HEK293 (cell line): ENCODE results near the gene CDCP1.

ENCODE experiments used
- CTCF ChIA-PET: fragments of 350-600 bp; formaldehyde crosslinking; extraction: SDS; loops from one replicate; lab custom pipeline; 2021; ENCODE audit warnings: antibody characterized with exemption; lab: Yijun Ruan, JAX
- POLR2A ChIA-PET: fragments of 300-600 bp; formaldehyde crosslinking; extraction: SDS; loops from one replicate; lab custom pipeline; 2020; ENCODE audit warnings: antibody characterized with exemption, inconsistent platforms; lab: Yijun Ruan, JAX
- H3K27ac ChIP-seq: fragments of 200-500 bp; sonication (Bioruptor generic); 2 replicates; pipeline ENCODE4 v1.5.1; 2014; ENCODE audit warnings: low read depth, low read length, control low read depth, inconsistent platforms; ENCODE audit errors: extremely low read depth
- H3K36me3 ChIP-seq, 2 experiments: fragments of 200-500 bp in 1 of 2; sonication (Bioruptor generic) in 1 of 2; 1 replicate in 1 of 2; 2 replicates in 1 of 2; pipeline ENCODE4 v1.5.1; 2014 to 2017; ENCODE audit warnings: inconsistent platforms in 2 of 2, low read length in 2 of 2; ENCODE audit not compliant: control insufficient read depth in 2 of 2, insufficient read depth in 1 of 2
- H3K4me1 ChIP-seq: fragments of 200-500 bp; sonication (Bioruptor generic); 2 replicates; pipeline ENCODE4 v1.5.1; 2014; ENCODE audit warnings: mild to moderate bottlenecking, low read length, inconsistent platforms; ENCODE audit not compliant: control insufficient read depth, insufficient read depth
- H3K4me3 ChIP-seq: 2 replicates; pipeline ENCODE4 v1.5.1; 2011; ENCODE audit warnings: low read depth, mild to moderate bottlenecking, control low read depth, low read length, moderate library complexity
- H3K9me3 ChIP-seq: fragments of 200-500 bp; sonication (Bioruptor generic); 2 replicates; pipeline ENCODE4 v1.5.1; 2014; ENCODE audit warnings: low read depth, low read length, inconsistent platforms; ENCODE audit not compliant: control insufficient read depth, insufficient read depth
- PRDM10 ChIP-seq: fragments of 450-650 bp; formaldehyde crosslinking; IDR thresholded peaks from 2 replicates; pipeline ENCODE4 v1.5.1; 2016; ENCODE audit warnings: missing biosample characterization, missing genetic modification characterization
- SALL2 ChIP-seq: fragments of 450-650 bp; formaldehyde crosslinking; IDR thresholded peaks from 2 replicates; pipeline ENCODE4 v1.5.0; 2017; ENCODE audit warnings: missing biosample characterization, mild to moderate bottlenecking, missing genetic modification characterization, borderline replicate concordance
- SCRT1 ChIP-seq: fragments of 450-650 bp; formaldehyde crosslinking; IDR thresholded peaks from 2 replicates; pipeline ENCODE4 v1.5.1; 2016; ENCODE audit warnings: missing biosample characterization, missing genetic modification characterization, borderline replicate concordance
- SP7 ChIP-seq: fragments of 450-650 bp; formaldehyde crosslinking; IDR thresholded peaks from 2 replicates; pipeline ENCODE4 v1.5.1; 2016; ENCODE audit warnings: missing biosample characterization, missing genetic modification characterization
- ZNF133 ChIP-seq: fragments of 450-650 bp; formaldehyde crosslinking; IDR thresholded peaks from 2 replicates; pipeline ENCODE4 v1.5.1; 2016; ENCODE audit warnings: missing biosample characterization, missing genetic modification characterization
- ZNF175 ChIP-seq: fragments of 450-650 bp; formaldehyde crosslinking; IDR thresholded peaks from 2 replicates; pipeline ENCODE4 v1.5.1; 2016; ENCODE audit warnings: missing biosample characterization, missing genetic modification characterization
- ZNF280C ChIP-seq: fragments of 450-650 bp; formaldehyde crosslinking; IDR thresholded peaks from 2 replicates; pipeline ENCODE4 v1.5.1; 2016; ENCODE audit warnings: missing biosample characterization, missing genetic modification characterization
- ZNF354C ChIP-seq: fragments of 450-650 bp; formaldehyde crosslinking; IDR thresholded peaks from 2 replicates; pipeline ENCODE4 v1.5.1; 2016; ENCODE audit warnings: missing biosample characterization, missing genetic modification characterization, low read depth, borderline replicate concordance
- ZNF362 ChIP-seq: fragments of 450-650 bp; formaldehyde crosslinking; IDR thresholded peaks from 2 replicates; pipeline ENCODE4 v1.5.1; 2016; ENCODE audit warnings: missing biosample characterization, missing genetic modification characterization
- ZNF394 ChIP-seq: fragments of 450-650 bp; formaldehyde crosslinking; IDR thresholded peaks from 2 replicates; pipeline ENCODE4 v1.5.1; 2016; ENCODE audit warnings: missing biosample characterization, missing genetic modification characterization, mild to moderate bottlenecking, moderate library complexity, borderline replicate concordance
- ZNF664 ChIP-seq: fragments of 450-650 bp; formaldehyde crosslinking; IDR thresholded peaks from 2 replicates; pipeline ENCODE4 v1.5.1; 2016; ENCODE audit warnings: missing biosample characterization, missing genetic modification characterization
- ZNF670 ChIP-seq: fragments of 450-650 bp; formaldehyde crosslinking; IDR thresholded peaks from 2 replicates; pipeline ENCODE4 v1.5.1; 2016; ENCODE audit warnings: missing biosample characterization, missing genetic modification characterization, low read depth
- ZNF707 ChIP-seq: fragments of 450-650 bp; formaldehyde crosslinking; IDR thresholded peaks from 2 replicates; pipeline ENCODE4 v1.5.1; 2016; ENCODE audit warnings: missing biosample characterization, missing genetic modification characterization
- ZNF776 ChIP-seq: fragments of 450-650 bp; formaldehyde crosslinking; IDR thresholded peaks from 2 replicates; pipeline ENCODE4 v1.5.0; 2017; ENCODE audit warnings: missing biosample characterization, missing genetic modification characterization, borderline replicate concordance
- ZNF785 ChIP-seq: fragments of 450-650 bp; formaldehyde crosslinking; IDR thresholded peaks from 2 replicates; pipeline ENCODE4 v1.5.1; 2016; ENCODE audit warnings: missing biosample characterization, missing genetic modification characterization
- TF ChIP-seq, protein P1 (sequence below): fragments of 450-650 bp; formaldehyde crosslinking; IDR thresholded peaks from 2 replicates; pipeline ENCODE4 v1.5.0; 2017; ENCODE audit warnings: missing biosample characterization, missing genetic modification characterization, borderline replicate concordance
- TF ChIP-seq, protein P2 (sequence below): fragments of 450-650 bp; formaldehyde crosslinking; IDR thresholded peaks from 2 replicates; pipeline ENCODE4 v1.5.1; 2016; ENCODE audit warnings: missing biosample characterization, missing genetic modification characterization
- TF ChIP-seq, protein P3 (sequence below): fragments of 450-650 bp; IDR thresholded peaks from 2 replicates; pipeline ENCODE4 v1.5.1; 2018; ENCODE audit warnings: missing biosample characterization, missing genetic modification characterization
- TF ChIP-seq, protein P4 (sequence below): fragments of 450-650 bp; formaldehyde crosslinking; IDR thresholded peaks from 2 replicates; pipeline ENCODE4 v1.5.1; 2016; ENCODE audit warnings: missing biosample characterization, missing genetic modification characterization, borderline replicate concordance

CDCP1 gene

DNA sequence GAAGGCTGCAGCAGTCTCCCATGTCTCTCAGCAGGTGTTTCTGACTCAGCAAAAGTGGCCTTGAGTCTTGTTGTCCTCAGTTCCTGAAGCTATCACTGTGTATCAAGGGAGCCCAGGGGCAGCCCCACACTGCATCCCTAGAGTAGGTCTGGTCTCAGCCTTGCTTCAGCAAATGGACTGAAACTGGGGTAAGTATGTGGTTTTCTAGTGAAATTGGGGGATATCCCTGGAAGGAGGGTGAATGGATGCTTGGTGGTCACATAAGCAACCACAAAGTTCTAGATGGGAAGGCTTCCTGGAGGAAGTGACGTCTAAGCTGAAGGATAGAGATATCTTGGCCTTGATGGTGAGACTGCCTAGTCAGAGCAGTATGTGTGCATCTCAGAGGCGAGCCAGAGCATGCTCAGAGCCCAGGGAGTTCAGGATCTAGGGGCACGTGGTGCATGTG lies 41.5 kb upstream of the CDCP1 start (continued):
- TF ChIP-seq ZNF362 (tag by site-specific recombination) = no peak
- no peak for TF ChIP-seq ZNF670 (tag by site-specific recombination)
- TF ChIP-seq, protein P1, sequence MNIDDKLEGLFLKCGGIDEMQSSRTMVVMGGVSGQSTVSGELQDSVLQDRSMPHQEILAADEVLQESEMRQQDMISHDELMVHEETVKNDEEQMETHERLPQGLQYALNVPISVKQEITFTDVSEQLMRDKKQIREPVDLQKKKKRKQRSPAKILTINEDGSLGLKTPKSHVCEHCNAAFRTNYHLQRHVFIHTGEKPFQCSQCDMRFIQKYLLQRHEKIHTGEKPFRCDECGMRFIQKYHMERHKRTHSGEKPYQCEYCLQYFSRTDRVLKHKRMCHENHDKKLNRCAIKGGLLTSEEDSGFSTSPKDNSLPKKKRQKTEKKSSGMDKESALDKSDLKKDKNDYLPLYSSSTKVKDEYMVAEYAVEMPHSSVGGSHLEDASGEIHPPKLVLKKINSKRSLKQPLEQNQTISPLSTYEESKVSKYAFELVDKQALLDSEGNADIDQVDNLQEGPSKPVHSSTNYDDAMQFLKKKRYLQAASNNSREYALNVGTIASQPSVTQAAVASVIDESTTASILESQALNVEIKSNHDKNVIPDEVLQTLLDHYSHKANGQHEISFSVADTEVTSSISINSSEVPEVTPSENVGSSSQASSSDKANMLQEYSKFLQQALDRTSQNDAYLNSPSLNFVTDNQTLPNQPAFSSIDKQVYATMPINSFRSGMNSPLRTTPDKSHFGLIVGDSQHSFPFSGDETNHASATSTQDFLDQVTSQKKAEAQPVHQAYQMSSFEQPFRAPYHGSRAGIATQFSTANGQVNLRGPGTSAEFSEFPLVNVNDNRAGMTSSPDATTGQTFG = no peak
- no peak for TF ChIP-seq ZNF133 (tag by site-specific recombination)
- TF ChIP-seq SP7 (tag by site-specific recombination) = no peak
- no peak for TF ChIP-seq SCRT1
- no peak for TF ChIP-seq ZNF707 (tag by site-specific recombination)
- no peak for TF ChIP-seq PRDM10
- TF ChIP-seq SALL2 (tag by site-specific recombination) = no peak
- TF ChIP-seq ZNF175 (tag by site-specific recombination) = no peak

- Histone ChIP-seq H3K36me3 (no peaks in the 10 kb centered on the region), H3K4me3 (no peak overlapping the region), H3K9me3 (no peaks in the 10 kb centered on the region), H3K27ac (no peak overlapping the region), H3K4me1 (no peaks in the 10 kb centered on the region)
- POLR2A ChIA-PET = no interaction called here
- no peak for TF ChIP-seq ZNF785 (tag by site-specific recombination)
- TF ChIP-seq, protein P2, sequence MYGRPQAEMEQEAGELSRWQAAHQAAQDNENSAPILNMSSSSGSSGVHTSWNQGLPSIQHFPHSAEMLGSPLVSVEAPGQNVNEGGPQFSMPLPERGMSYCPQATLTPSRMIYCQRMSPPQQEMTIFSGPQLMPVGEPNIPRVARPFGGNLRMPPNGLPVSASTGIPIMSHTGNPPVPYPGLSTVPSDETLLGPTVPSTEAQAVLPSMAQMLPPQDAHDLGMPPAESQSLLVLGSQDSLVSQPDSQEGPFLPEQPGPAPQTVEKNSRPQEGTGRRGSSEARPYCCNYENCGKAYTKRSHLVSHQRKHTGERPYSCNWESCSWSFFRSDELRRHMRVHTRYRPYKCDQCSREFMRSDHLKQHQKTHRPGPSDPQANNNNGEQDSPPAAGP (tag by site-specific recombination) = no peak
- TF ChIP-seq, protein P3, sequence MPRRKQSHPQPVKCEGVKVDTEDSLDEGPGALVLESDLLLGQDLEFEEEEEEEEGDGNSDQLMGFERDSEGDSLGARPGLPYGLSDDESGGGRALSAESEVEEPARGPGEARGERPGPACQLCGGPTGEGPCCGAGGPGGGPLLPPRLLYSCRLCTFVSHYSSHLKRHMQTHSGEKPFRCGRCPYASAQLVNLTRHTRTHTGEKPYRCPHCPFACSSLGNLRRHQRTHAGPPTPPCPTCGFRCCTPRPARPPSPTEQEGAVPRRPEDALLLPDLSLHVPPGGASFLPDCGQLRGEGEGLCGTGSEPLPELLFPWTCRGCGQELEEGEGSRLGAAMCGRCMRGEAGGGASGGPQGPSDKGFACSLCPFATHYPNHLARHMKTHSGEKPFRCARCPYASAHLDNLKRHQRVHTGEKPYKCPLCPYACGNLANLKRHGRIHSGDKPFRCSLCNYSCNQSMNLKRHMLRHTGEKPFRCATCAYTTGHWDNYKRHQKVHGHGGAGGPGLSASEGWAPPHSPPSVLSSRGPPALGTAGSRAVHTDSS (tag by site-specific recombination) = no peak
- TF ChIP-seq ZNF354C = no peak
- TF ChIP-seq, protein P4, sequence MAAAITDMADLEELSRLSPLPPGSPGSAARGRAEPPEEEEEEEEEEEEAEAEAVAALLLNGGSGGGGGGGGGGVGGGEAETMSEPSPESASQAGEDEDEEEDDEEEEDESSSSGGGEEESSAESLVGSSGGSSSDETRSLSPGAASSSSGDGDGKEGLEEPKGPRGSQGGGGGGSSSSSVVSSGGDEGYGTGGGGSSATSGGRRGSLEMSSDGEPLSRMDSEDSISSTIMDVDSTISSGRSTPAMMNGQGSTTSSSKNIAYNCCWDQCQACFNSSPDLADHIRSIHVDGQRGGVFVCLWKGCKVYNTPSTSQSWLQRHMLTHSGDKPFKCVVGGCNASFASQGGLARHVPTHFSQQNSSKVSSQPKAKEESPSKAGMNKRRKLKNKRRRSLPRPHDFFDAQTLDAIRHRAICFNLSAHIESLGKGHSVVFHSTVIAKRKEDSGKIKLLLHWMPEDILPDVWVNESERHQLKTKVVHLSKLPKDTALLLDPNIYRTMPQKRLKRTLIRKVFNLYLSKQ (tag by site-specific recombination) = no peak
- no peak for TF ChIP-seq ZNF280C (tag by site-specific recombination)
- no peak for TF ChIP-seq ZNF664 (tag by site-specific recombination)
- TF ChIP-seq ZNF394 = no peak
- TF ChIP-seq ZNF776 (tag by site-specific recombination) = no peak
- CTCF ChIA-PET = no interaction called here
Measured at GRCh38 chr3:45186871-45187270, 40.7 kb upstream of the CDCP1 start.
